Measurements from ENCODE around the gene ATP6V0E1.
A peak's percentile ranks its signal among the peaks of the same experiment; 100 is the strongest.

Gene ATP6V0E1

DNA sequence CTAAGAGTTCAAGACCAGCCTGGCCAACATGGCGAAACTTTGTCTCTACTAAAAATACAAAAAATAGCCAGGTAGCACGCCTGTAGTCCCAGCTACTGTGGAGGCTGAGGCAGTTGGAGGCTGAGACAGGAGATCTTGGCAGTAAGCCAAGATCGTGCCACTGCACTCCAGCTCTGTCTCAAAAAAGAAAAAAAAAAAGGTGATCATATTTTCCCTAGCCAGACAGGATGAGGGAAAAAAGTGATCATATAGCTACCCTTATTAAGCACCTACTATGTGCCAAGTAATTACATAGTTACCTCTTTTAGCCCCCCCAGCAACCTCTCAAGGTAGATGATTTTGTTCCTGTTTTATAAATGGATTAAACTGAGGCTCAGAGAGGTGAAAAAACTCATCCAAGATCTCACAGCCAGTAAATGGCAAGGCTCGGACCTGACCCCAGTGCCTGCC lies 42.5 kb upstream of the ATP6V0E1 start:
- no peak for DNase-seq (ENCODE audit: low read depth)
- TF ChIP-seq, protein P1, sequence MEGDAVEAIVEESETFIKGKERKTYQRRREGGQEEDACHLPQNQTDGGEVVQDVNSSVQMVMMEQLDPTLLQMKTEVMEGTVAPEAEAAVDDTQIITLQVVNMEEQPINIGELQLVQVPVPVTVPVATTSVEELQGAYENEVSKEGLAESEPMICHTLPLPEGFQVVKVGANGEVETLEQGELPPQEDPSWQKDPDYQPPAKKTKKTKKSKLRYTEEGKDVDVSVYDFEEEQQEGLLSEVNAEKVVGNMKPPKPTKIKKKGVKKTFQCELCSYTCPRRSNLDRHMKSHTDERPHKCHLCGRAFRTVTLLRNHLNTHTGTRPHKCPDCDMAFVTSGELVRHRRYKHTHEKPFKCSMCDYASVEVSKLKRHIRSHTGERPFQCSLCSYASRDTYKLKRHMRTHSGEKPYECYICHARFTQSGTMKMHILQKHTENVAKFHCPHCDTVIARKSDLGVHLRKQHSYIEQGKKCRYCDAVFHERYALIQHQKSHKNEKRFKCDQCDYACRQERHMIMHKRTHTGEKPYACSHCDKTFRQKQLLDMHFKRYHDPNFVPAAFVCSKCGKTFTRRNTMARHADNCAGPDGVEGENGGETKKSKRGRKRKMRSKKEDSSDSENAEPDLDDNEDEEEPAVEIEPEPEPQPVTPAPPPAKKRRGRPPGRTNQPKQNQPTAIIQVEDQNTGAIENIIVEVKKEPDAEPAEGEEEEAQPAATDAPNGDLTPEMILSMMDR (IDR thresholded peaks at IDR 0.05; ENCODE audit: low read depth, low read length, missing control alignments): no peak
- no peak overlapping the region for H3K4me3 ChIP-seq (ENCODE audit: low read depth, low read length)
- in situ Hi-C loops (cut with HindIII; ENCODE audit: low sequenced_read_pairs): no loop called here

DNA sequence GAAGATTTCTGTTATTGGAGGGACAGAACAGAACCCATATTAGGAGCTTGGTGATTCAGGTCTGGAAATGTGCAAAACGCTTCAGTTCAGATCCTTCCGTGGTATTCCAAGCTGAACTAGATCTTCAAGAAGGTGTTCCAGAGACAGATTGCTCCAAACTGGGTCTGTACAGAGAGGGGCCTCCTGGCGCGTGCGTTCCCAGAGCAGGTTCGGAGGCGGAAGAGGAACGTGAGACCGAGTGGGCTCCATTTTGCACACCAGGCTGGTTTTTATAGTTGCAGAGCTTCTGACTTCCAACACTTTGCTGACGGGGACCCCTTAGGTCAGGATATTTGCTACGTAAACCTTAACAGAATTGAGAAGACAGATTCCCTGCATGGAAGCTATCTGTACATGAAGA lies 41.0 kb upstream of the ATP6V0E1 start:
- TF ChIP-seq, protein P1 (IDR thresholded peaks at IDR 0.05; ENCODE audit: low read depth, low read length, missing control alignments): no peak
- DNase-seq (ENCODE audit: low read depth): no peak
- H3K4me3 ChIP-seq (ENCODE audit: low read depth, low read length): no peak overlapping the region
- in situ Hi-C loops (cut with HindIII; ENCODE audit: low sequenced_read_pairs): no loop called here

DNA sequence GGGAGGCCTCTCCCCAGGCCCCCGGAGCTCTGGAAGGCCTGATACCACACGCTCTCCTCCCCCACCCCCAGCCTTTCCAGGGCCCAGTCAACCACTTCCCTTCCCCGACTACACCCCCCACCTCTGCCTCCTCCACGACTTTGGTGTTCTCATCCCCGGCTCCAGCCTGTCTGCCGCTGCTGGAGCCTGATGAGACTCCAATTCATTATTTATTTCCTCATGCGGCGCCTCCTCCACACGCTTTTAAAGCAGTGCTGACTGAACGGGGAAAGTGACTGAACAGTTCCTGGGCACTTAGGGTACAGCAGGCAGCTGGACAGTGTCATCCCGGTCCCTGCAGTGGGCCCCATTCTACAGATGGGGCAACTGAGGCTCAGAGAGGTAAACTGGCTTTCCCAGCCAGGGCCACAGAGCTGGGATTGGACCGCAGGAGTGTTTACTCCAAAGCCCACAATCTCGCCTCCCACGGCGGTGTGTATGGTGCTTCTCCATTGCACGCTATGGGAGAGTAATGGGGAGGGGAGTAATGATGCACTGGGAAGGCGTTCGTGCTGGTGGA lies 40.2 kb upstream of the ATP6V0E1 start:
- in situ Hi-C loops (cut with HindIII; ENCODE audit: low sequenced_read_pairs): no loop called here
- TF ChIP-seq, protein P1 (IDR thresholded peaks at IDR 0.05; ENCODE audit: low read depth, low read length, missing control alignments): no peak
- DNase-seq (ENCODE audit: low read depth): peak; percentile 74

DNA sequence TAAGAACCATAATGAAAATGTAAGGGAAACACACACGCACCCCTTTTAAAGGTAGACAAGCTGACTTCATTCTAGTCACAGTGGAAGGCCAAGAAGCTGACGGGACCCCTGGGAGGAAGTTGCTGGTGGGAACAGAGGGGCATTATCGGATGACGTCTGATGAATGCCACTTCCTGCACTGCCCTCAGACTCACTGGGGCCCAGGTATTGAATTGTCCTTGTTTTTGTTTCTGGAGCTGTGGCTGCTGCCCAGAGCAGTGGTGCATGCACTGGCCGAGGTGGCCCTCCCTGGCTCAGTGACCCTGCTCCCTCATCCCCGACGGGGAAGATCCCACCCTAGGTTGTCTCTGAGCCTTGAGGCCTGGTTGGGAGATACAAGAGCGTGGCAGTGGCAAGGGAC lies 39.7 kb upstream of the ATP6V0E1 start:
- TF ChIP-seq, protein P1 (IDR thresholded peaks at IDR 0.05; ENCODE audit: low read depth, low read length, missing control alignments): no peak
- in situ Hi-C loops (cut with HindIII; ENCODE audit: low sequenced_read_pairs): no loop called here
- no peak for DNase-seq (ENCODE audit: low read depth)
- H3K4me3 ChIP-seq (ENCODE audit: low read depth, low read length): no peak overlapping the region

More for the DNA sequence above, 40.2 kb upstream of the ATP6V0E1 start:
- no peak overlapping the region for H3K4me3 ChIP-seq (ENCODE audit: low read depth, low read length)

DNA sequence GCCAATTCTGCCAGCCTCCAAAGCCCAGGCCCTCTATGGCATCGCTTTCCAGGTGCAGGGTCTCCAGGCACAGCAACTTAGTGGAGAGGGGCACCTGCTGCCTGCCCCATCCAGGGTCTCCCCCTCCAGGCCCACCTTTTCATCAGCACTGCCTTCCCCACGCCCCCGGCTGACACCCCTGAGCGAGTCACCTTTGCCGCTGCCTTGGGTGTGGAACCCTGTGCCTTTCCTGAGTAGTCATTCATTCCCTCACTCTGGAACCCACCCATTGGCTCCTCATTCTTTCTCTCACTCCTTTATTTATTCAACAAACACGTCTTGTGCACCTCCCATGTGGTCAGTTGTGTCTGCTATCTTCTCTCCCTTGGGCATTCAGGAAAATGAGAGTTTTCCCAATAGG lies 38.8 kb upstream of the ATP6V0E1 start:
- TF ChIP-seq, protein P1 (IDR thresholded peaks at IDR 0.05; ENCODE audit: low read depth, low read length, missing control alignments): no peak
- DNase-seq (ENCODE audit: low read depth): no peak
- in situ Hi-C loops (cut with HindIII; ENCODE audit: low sequenced_read_pairs): no loop called here
- no peak overlapping the region for H3K4me3 ChIP-seq (ENCODE audit: low read depth, low read length)

DNA sequence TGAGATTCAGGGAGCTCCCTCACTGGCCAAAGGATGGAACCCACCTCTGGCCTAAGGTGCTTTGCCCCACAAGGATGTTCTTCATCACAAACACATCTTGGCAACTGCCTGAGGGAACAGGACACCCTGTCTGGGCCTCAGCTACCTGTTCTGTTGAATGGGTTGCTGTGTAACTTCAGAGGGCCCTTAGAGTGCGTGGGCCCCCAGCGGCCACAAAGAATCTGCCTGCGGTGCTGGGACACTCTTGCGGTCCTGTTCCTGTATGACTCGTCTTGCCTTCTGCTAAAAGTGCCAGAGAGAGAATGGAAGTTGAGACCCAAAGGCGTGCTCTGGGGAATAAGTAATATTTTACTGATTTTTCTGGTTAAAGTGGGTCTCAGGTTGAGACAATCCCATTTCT lies 38.4 kb upstream of the ATP6V0E1 start:
- no peak overlapping the region for H3K4me3 ChIP-seq (ENCODE audit: low read depth, low read length)
- in situ Hi-C loops (cut with HindIII; ENCODE audit: low sequenced_read_pairs): no loop called here
- TF ChIP-seq, protein P1 (IDR thresholded peaks at IDR 0.05; ENCODE audit: low read depth, low read length, missing control alignments): no peak
- no peak for DNase-seq (ENCODE audit: low read depth)

Measured in astrocyte of the cerebellum (primary cell).